PC-9 (cell line): ENCODE results near the gene EGFLAM. TPM values are rescaled to one million over a fixed set of nuclear protein-coding genes. Genes with fewer than 3 reads are reported as not detected.

Experiments
- BruUV-seq: library from RNA; stranded (reverse); fragments of 400-500 nt; replicated peaks from 2 replicates; lab custom pipeline; 2021; lab: Mats Ljungman, UMichigan
- CTCF ChIA-PET: fragments of 300-600 bp; sonication (Branson Sonifier 250); formaldehyde crosslinking; loops from one replicate; lab custom pipeline; 2022; ENCODE audit warnings: antibody characterized with exemption; lab: Charles Lee
- POLR2A ChIA-PET: fragments of 300-600 bp; sonication (Branson Sonifier 250); formaldehyde crosslinking; loops from one replicate; lab custom pipeline; 2022; ENCODE audit warnings: antibody characterized with exemption; ENCODE audit not compliant: unreplicated experiment; lab: Charles Lee
- DNase-seq, 2 experiments: peaks; one replicate each; pipeline versions ENCODE4 v3.0.0 to v3.0.0-alpha.2; 2015 to 2022; ENCODE audit warnings: mixed read lengths in 1 of 2
- H2AFZ ChIP-seq: fragments of 200-600 bp; sonication (generic); 2 replicates; pipeline ENCODE4 v1.8.1; 2017; ENCODE audit warnings: antibody characterized with exemption
- H3F3A ChIP-seq: fragments of 200-600 bp; sonication (generic); 2 replicates; pipeline ENCODE4 v1.8.1; 2017; ENCODE audit warnings: antibody characterized with exemption, mild to moderate bottlenecking, low read depth; ENCODE audit not compliant: insufficient read depth
- H3K27ac ChIP-seq: fragments of 200-600 bp; sonication (generic); 2 replicates; pipeline ENCODE4 v1.6.1; 2016; ENCODE audit warnings: mixed run types
- H3K27me3 ChIP-seq: fragments of 200-600 bp; sonication (generic); 2 replicates; pipeline ENCODE4 v1.6.1; 2016; ENCODE audit warnings: low read depth, mixed run types; ENCODE audit not compliant: insufficient read depth
- H3K36me3 ChIP-seq: fragments of 200-600 bp; sonication (generic); 2 replicates; pipeline ENCODE4 v1.6.1; 2016; ENCODE audit warnings: low read depth, mixed run types
- H3K4me1 ChIP-seq: fragments of 200-600 bp; sonication (generic); replicated peaks from 2 replicates; pipeline ENCODE4 v1.6.1; 2016; ENCODE audit warnings: mixed run types; ENCODE audit not compliant: insufficient read depth
- H3K4me2 ChIP-seq: fragments of 200-600 bp; sonication (generic); 2 replicates; pipeline ENCODE4 v1.6.1; 2017; ENCODE audit warnings: mixed run types
- H3K4me3 ChIP-seq: fragments of 200-600 bp; sonication (generic); 2 replicates; pipeline ENCODE4 v1.6.1; 2016; ENCODE audit warnings: mixed run types
- H3K79me2 ChIP-seq: fragments of 200-600 bp; sonication (generic); 2 replicates; pipeline ENCODE4 v1.6.1; 2017; ENCODE audit warnings: low read depth, mixed run types
- H3K9me2 ChIP-seq: fragments of 200-600 bp; sonication (generic); 2 replicates; pipeline ENCODE4 v1.8.1; 2017; ENCODE audit warnings: mild to moderate bottlenecking; ENCODE audit not compliant: insufficient read depth
- H3K9me3 ChIP-seq: fragments of 200-600 bp; sonication (generic); 2 replicates; pipeline ENCODE4 v1.8.1; 2016; ENCODE audit warnings: low read depth; ENCODE audit not compliant: insufficient read depth
- H4K20me1 ChIP-seq: fragments of 200-600 bp; sonication (generic); 2 replicates; pipeline ENCODE4 v1.8.1; 2017; ENCODE audit not compliant: insufficient read depth
- EZH2 ChIP-seq: fragments of 200-600 bp; sonication (generic); IDR thresholded peaks from 2 replicates; pipeline ENCODE4 v1.8.0; 2017; ENCODE audit warnings: antibody characterized with exemption, low read depth
- intact Hi-C: fragments of 100-400 bp; cut with micrococcal nuclease; formaldehyde crosslinking; loops from one replicate; pipeline ENCODE4 v1.10.0; 2022; ENCODE audit not compliant: unreplicated experiment
- total RNA-seq: library from RNA; stranded (reverse); gene quantifications from 2 replicates; pipeline ENCODE4 v1.2.3, GENCODE V29; 2021
- TF ChIP-seq, protein P1 (sequence below): fragments of 200-600 bp; sonication (generic); conservative IDR thresholded peaks from 2 replicates; pipeline ENCODE4 v1.6.1; 2017; ENCODE audit warnings: mixed run types, antibody characterized with exemption, mild to moderate bottlenecking, moderate library complexity

Gene EGFLAM
- total RNA-seq, 1 experiment from 2014 or later, result not detected

DNA sequence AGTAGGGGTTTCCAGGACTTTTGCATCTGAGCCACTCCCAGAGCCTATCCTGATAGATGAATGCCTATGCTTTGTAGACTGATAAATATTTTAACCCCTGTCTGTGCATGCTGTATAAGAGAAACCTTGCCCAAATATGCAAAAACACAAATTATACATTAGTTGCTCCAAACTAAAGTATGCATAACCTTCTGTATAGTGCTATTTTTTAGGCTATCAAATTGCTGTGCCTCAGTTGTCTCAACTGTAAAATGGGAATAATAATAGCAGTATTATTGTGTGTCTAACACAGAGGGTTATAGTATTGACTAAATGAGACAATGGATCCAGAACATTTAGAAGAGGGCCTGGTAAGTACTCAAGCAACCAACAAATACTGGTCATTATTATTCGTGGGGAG lies 180.4 kb downstream of the EGFLAM start:
- Histone ChIP-seq H3K27ac (no peak overlapping the region), H3K4me3 (no peak overlapping the region), H4K20me1 (no peaks in the 10 kb centered on the region), H3K9me2 (no peaks in the 10 kb centered on the region), H2AFZ (no peak overlapping the region), H3K4me1 (no peaks in the 10 kb centered on the region), H3K27me3 (peaks cover 33% of the 10 kb centered on the region), H3K4me2 (no peak overlapping the region), H3K36me3 (no peaks in the 10 kb centered on the region), H3K9me3 (no peaks in the 10 kb centered on the region), H3F3A (no peaks in the 10 kb centered on the region), H3K79me2 (no peaks in the 10 kb centered on the region)
- CTCF ChIA-PET, result interaction anchor here (0.7 kb wide), 1 partner anchor 376 kb away, joined by 4 read pairs; no protein-coding TSS in a partner anchor
- intact Hi-C loops, result no loop called here
- no peak for DNase-seq
- POLR2A ChIA-PET, result no interaction called here
- BruUV-seq, result no TSS peak
- TF ChIP-seq EZH2, result no peak
- TF ChIP-seq, protein P1, sequence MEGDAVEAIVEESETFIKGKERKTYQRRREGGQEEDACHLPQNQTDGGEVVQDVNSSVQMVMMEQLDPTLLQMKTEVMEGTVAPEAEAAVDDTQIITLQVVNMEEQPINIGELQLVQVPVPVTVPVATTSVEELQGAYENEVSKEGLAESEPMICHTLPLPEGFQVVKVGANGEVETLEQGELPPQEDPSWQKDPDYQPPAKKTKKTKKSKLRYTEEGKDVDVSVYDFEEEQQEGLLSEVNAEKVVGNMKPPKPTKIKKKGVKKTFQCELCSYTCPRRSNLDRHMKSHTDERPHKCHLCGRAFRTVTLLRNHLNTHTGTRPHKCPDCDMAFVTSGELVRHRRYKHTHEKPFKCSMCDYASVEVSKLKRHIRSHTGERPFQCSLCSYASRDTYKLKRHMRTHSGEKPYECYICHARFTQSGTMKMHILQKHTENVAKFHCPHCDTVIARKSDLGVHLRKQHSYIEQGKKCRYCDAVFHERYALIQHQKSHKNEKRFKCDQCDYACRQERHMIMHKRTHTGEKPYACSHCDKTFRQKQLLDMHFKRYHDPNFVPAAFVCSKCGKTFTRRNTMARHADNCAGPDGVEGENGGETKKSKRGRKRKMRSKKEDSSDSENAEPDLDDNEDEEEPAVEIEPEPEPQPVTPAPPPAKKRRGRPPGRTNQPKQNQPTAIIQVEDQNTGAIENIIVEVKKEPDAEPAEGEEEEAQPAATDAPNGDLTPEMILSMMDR, result no peak

DNA sequence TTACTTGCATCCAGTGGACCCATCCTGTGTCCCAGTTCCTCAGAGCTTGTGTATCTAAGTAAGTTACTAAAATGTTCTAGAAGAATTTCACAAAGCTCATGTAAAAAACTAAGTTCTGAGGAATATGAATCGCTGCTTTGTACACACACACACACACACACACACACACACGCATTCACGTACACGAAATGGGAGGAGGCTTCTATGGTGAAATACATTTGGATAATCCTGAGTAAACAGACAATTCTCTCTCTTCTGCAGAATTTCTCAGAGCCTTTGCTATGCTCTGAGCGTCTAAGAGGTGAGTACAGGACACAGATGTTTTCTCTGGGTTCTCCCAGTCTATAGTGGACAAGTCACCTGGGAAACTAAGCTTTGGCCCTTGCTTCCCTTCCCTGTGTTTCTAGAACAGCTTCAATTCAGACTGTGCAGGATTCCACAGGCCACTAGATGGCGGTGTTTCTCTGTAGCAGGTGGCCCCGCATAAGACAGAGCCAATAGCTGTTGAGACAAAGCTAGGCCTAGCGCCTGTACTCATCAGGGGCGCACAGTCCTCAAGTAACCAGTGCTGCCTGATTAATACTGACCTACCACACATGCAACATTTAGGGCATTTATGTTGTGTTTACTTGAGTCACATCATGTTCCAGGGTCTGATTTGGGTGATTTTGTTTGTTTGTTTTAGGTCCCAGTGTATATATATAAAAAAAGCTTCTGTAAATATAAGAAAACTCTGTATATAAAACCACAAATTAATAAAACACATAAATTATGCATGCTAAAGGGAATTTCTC lies 183.3 kb downstream of the EGFLAM start:
- Histone ChIP-seq H4K20me1 (no peaks in the 10 kb centered on the region), H3K4me1 (no peaks in the 10 kb centered on the region), H2AFZ (no peak overlapping the region), H3K4me3 (no peak overlapping the region), H3K36me3 (no peaks in the 10 kb centered on the region), H3K9me3 (no peaks in the 10 kb centered on the region), H3F3A (no peaks in the 10 kb centered on the region), H3K27me3 (peaks cover 10% of the 10 kb centered on the region), H3K9me2 (no peaks in the 10 kb centered on the region), H3K79me2 (no peaks in the 10 kb centered on the region), H3K4me2 (no peak overlapping the region), H3K27ac (no peak overlapping the region)
- ChIA-PET CTCF (interaction anchor here (0.5 to 2.8 kb wide), 61 partner anchors 9 to 1264 kb away, joined by 3 to 183 read pairs (median 5); no protein-coding TSS in a partner anchor), POLR2A (interaction anchor here (0.5 to 0.7 kb wide), 12 partner anchors 12 to 1292 kb away, joined by 3 to 26 read pairs (median 3); partner anchors contain the start of gene FYB1)
- no TSS peak for BruUV-seq
- intact Hi-C loops, result loop anchor here (1.0 to 5.0 kb wide), 9 partner anchors 58 to 1029 kb away; partner anchors contain the start of gene LIFR
- DNase-seq, result peak; percentile 79 to 96
- TF ChIP-seq EZH2, result no peak
- TF ChIP-seq, protein P1, result peak; percentile 99

DNA sequence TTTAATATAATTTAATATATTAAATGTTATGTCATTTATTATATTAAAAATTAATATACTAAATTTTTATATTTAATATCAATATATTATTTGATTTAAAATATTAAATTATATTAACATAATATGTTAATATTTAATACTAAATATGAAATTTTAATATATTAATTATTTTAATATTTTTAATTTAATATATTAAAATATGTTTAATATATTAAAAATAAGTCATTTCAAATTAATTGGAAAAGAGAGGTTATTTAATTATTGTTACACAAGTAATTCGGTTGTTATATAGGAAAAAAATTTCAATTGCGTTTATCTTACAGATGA lies 183.9 kb downstream of the EGFLAM start:
- no peak overlapping the region for H3K27ac ChIP-seq
- no peak overlapping the region for H3K4me2 ChIP-seq
- H4K20me1 ChIP-seq, result no peaks in the 10 kb centered on the region
- H3F3A ChIP-seq, result no peaks in the 10 kb centered on the region
- POLR2A ChIA-PET, result interaction anchor here (0.5 to 0.7 kb wide), 7 partner anchors 12 to 606 kb away, joined by 3 to 9 read pairs (median 3); no protein-coding TSS in a partner anchor
- no TSS peak for BruUV-seq
- CTCF ChIA-PET, result interaction anchor here (0.5 to 2.8 kb wide), 56 partner anchors 8 to 1263 kb away, joined by 3 to 183 read pairs (median 5); no protein-coding TSS in a partner anchor
- DNase-seq, result no peak
- TF ChIP-seq, protein P1, result no peak
- no peak for TF ChIP-seq EZH2
- H3K9me2 ChIP-seq, result no peaks in the 10 kb centered on the region
- intact Hi-C loops, result loop anchor here (5.0 kb wide), 2 partner anchors 155 to 1030 kb away; no protein-coding TSS in a partner anchor
- no peak overlapping the region for H3K4me3 ChIP-seq
- no peaks in the 10 kb centered on the region for H3K9me3 ChIP-seq
- H3K79me2 ChIP-seq, result no peaks in the 10 kb centered on the region
- H2AFZ ChIP-seq, result no peak overlapping the region
- no peaks in the 10 kb centered on the region for H3K4me1 ChIP-seq
- peaks cover 4% of the 10 kb centered on the region for H3K27me3 ChIP-seq
- no peaks in the 10 kb centered on the region for H3K36me3 ChIP-seq
